MM.1S (cell line): ENCODE measurements around the gene EEF1E1.
A peak's percentile ranks its signal among the peaks of the same experiment; 100 is the strongest.

ENCODE experiments used
- DNase-seq: peaks from one replicate; pipeline ENCODE4 v3.0.0-alpha.2; 2015
- H2AFZ ChIP-seq: fragments of 300-600 bp; sonication (generic); 2 replicates; pipeline ENCODE4 v1.6.0; 2016; ENCODE audit warnings: antibody characterized with exemption, low read length
- H3F3A ChIP-seq: fragments of 300-600 bp; sonication (generic); 2 replicates; pipeline ENCODE4 v1.6.1; 2016; ENCODE audit warnings: mild to moderate bottlenecking, antibody characterized with exemption, low read length, moderate library complexity, mixed read lengths; ENCODE audit not compliant: insufficient read depth
- H3K27ac ChIP-seq: fragments of 300-600 bp; sonication (generic); 2 replicates; pipeline ENCODE4 v1.5.1; 2016; ENCODE audit warnings: mild to moderate bottlenecking, low read length
- H3K27me3 ChIP-seq: fragments of 300-600 bp; sonication (generic); replicated peaks from 2 replicates; pipeline ENCODE4 v1.6.0; 2016; ENCODE audit warnings: low read length; ENCODE audit not compliant: insufficient read depth
- H3K36me3 ChIP-seq: fragments of 300-600 bp; sonication (generic); replicated peaks from 2 replicates; pipeline ENCODE4 v1.6.1; 2016; ENCODE audit warnings: mild to moderate bottlenecking, low read length, mixed read lengths; ENCODE audit not compliant: insufficient read depth
- H3K4me1 ChIP-seq: fragments of 300-600 bp; sonication (generic); 2 replicates; pipeline ENCODE4 v1.6.1; 2016; ENCODE audit warnings: low read length, mixed read lengths
- H3K4me2 ChIP-seq: fragments of 300-600 bp; sonication (generic); 2 replicates; pipeline ENCODE4 v1.6.0; 2016; ENCODE audit warnings: low read depth, low read length
- H3K4me3 ChIP-seq: fragments of 300-600 bp; sonication (generic); 2 replicates; pipeline ENCODE4 v1.5.1; 2016; ENCODE audit warnings: low read length, mixed read lengths
- H3K79me2 ChIP-seq: fragments of 300-600 bp; sonication (generic); 2 replicates; pipeline ENCODE4 v1.6.1; 2016; ENCODE audit warnings: mixed run types, low read length, mixed read lengths
- H3K9ac ChIP-seq: fragments of 300-600 bp; sonication (generic); 2 replicates; pipeline ENCODE4 v1.6.1; 2016; ENCODE audit warnings: low read length, mixed read lengths
- H3K9me2 ChIP-seq: fragments of 300-600 bp; sonication (generic); replicated peaks from 2 replicates; pipeline ENCODE4 v1.6.1; 2016; ENCODE audit warnings: mild to moderate bottlenecking, low read length, mixed read lengths; ENCODE audit not compliant: insufficient read depth
- H3K9me3 ChIP-seq: fragments of 300-600 bp; sonication (generic); replicated peaks from 2 replicates; pipeline ENCODE4 v1.6.1; 2016; ENCODE audit warnings: mild to moderate bottlenecking, low read length, mixed read lengths; ENCODE audit not compliant: insufficient read depth
- H4K20me1 ChIP-seq: fragments of 300-600 bp; sonication (generic); 2 replicates; pipeline ENCODE4 v1.6.1; 2016; ENCODE audit warnings: mild to moderate bottlenecking, low read length, moderate library complexity, mixed read lengths; ENCODE audit not compliant: insufficient read depth
- EZH2 ChIP-seq: fragments of 300-600 bp; sonication (generic); optimal IDR thresholded peaks from 2 replicates; pipeline ENCODE3; 2017; ENCODE audit warnings: low read depth, mild to moderate bottlenecking, antibody characterized with exemption, low read length, mixed read lengths
- EZH2phosphoT487 ChIP-seq: fragments of 300-600 bp; sonication (generic); IDR thresholded peaks from 2 replicates; pipeline ENCODE4 v1.6.1; 2018; ENCODE audit warnings: antibody characterized with exemption, low read length
- TF ChIP-seq, protein P1 (sequence below): fragments of 300-600 bp; sonication (generic); IDR thresholded peaks from 2 replicates; pipeline ENCODE4 v1.5.1; 2016; ENCODE audit warnings: antibody characterized with exemption, low read length, mixed read lengths

EEF1E1 gene

DNA sequence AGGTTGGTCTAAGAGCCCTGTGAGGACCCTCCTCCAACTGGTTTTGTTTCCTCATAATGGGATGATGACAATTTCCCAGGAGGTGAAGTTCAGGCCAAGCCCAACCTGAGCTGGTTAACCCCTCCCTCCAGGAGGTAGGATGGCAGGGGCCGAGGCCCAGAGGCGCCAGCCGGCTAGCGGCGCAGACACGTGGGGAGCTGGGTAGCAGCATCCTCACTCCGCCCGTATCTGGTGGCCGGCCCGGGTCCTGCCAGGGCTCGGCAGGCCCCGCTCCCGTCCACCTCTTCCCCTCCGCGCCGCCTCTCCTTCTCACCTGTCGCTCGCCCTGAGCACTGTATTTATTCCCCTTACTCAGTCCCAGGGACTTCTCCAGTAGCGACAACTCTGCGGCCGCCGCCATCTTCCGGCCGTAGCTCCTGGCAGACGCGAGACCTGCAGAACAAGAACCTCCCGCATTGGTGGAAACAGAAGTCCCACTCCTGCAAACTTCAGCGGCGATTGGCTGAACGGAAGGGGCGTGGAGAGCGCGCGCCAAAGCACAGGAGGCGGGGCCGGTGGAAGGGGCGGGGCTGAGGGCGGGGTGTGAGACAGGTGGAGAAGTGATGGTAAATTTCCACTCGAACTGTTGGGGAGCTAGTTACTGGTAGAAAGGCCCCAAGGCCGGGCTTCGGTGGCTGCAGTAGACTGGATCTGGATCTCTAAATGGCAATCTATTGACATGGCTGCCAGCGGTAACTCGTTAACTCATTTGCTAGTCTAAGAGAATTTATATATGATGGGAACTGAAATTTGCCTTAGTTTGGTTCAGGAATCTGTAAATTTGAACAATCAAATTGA, at the start of gene EEF1E1:
EEF1E1 (minus strand) TSS at position 427 of the 837 bp plus-strand sequence; CDS start at position 400, 27 bp downstream.
- H3K9me3 ChIP-seq: no peaks in the 10 kb centered on the region
- H3K36me3 ChIP-seq: 0 out of 2 replicates have a peak, but pooled peaks cover 1% of the 10 kb centered on the region
- peaks cover 5% of the 10 kb centered on the region; the same call in 1 of the 2 replicates for H3K4me1 ChIP-seq
- TF ChIP-seq EZH2phosphoT487: no peak
- H3K9me2 ChIP-seq: no peaks in the 10 kb centered on the region
- no peaks in the 10 kb centered on the region for H3K27me3 ChIP-seq
- H3K27ac ChIP-seq: peak within 1 kb of the TSS; percentile 49; the same call in 1 of the 2 replicates
- peak; percentile 96 for DNase-seq
- peak within 1 kb of the TSS; percentile 85 for H3K4me3 ChIP-seq
- peak within 1 kb of the TSS; percentile 90 for H3K4me2 ChIP-seq
- H2AFZ ChIP-seq: peak within 1 kb of the TSS; percentile 71
- H3K79me2 ChIP-seq: peaks cover 48% of the 10 kb centered on the region
- no peaks in the 10 kb centered on the region for H4K20me1 ChIP-seq
- H3K9ac ChIP-seq: peak within 1 kb of the TSS; percentile 77
- H3F3A ChIP-seq: peaks cover 8% of the 10 kb centered on the region; the same call in 1 of the 2 replicates

DNA sequence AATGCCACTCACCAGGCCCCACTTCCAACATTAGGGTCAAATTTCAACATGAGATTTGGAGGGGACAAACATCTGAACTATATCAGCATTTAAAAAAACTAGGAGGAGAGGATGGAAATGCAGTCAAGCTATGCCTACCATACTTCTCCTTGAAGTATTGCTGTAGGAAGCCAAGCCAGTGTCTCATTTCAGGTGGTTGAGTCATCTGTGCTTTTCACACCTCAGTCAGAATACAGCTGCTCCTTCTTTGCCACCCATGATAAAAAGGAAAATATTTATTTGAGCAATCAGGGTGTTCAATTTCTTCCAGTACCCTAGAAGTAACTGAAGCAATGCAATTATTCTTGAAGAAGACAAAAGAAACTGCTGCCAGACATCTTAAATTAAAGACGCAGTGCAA, 47.0 kb upstream of the EEF1E1 start:
- Histone ChIP-seq H3K9me3 (no peaks in the 10 kb centered on the region), H4K20me1 (no peaks in the 10 kb centered on the region), H3K79me2 (no peaks in the 10 kb centered on the region), H3K27ac (no peak overlapping the region), H3K4me3 (no peak overlapping the region), H2AFZ (no peak overlapping the region), H3K4me1 (no peaks in the 10 kb centered on the region), H3K9me2 (no peaks in the 10 kb centered on the region), H3F3A (no peaks in the 10 kb centered on the region), H3K36me3 (no peaks in the 10 kb centered on the region), H3K27me3 (no peaks in the 10 kb centered on the region), H3K4me2 (no peak overlapping the region), H3K9ac (no peak overlapping the region)
- DNase-seq: no peak
- TF ChIP-seq, protein P1, sequence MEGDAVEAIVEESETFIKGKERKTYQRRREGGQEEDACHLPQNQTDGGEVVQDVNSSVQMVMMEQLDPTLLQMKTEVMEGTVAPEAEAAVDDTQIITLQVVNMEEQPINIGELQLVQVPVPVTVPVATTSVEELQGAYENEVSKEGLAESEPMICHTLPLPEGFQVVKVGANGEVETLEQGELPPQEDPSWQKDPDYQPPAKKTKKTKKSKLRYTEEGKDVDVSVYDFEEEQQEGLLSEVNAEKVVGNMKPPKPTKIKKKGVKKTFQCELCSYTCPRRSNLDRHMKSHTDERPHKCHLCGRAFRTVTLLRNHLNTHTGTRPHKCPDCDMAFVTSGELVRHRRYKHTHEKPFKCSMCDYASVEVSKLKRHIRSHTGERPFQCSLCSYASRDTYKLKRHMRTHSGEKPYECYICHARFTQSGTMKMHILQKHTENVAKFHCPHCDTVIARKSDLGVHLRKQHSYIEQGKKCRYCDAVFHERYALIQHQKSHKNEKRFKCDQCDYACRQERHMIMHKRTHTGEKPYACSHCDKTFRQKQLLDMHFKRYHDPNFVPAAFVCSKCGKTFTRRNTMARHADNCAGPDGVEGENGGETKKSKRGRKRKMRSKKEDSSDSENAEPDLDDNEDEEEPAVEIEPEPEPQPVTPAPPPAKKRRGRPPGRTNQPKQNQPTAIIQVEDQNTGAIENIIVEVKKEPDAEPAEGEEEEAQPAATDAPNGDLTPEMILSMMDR: no peak
- no peak for TF ChIP-seq EZH2
- TF ChIP-seq EZH2phosphoT487: no peak

DNA sequence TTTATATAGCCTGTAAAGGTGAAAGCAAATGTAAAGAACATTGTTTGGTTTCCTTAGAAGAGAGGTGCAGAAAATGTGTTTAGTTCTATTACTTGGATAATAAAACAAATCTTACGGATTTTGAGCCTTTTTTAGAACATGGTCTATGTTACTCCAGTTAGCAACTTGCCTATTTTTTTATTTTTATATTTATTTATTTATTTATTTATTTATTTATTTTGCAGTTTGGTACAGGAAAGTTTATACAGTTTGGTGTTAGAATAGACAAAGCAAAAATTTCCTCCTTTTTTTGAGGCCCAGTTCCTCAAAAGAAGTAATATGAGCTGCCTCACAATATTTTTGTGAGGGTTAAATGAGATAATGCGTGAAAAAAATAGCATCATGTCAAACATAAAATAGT, 41.6 kb upstream of the EEF1E1 start:
- H3F3A ChIP-seq: no peaks in the 10 kb centered on the region
- H3K27ac ChIP-seq: no peak overlapping the region
- H3K4me1 ChIP-seq: no peaks in the 10 kb centered on the region
- DNase-seq: no peak
- no peaks in the 10 kb centered on the region for H3K9me2 ChIP-seq
- no peaks in the 10 kb centered on the region for H3K79me2 ChIP-seq
- H3K4me2 ChIP-seq: no peak overlapping the region
- H3K4me3 ChIP-seq: no peak overlapping the region
- H3K9me3 ChIP-seq: no peaks in the 10 kb centered on the region
- no peaks in the 10 kb centered on the region for H3K27me3 ChIP-seq
- no peak overlapping the region for H3K9ac ChIP-seq
- H2AFZ ChIP-seq: no peak overlapping the region
- H4K20me1 ChIP-seq: no peaks in the 10 kb centered on the region
- TF ChIP-seq, protein P1: no peak
- TF ChIP-seq EZH2 (no peak), EZH2phosphoT487 (no peak)
- H3K36me3 ChIP-seq: no peaks in the 10 kb centered on the region

GRCh38 chr6:8139451-8139850, 37.1 kb upstream of the EEF1E1 start:
- no peak for TF ChIP-seq EZH2phosphoT487
- TF ChIP-seq, protein P1: no peak
- TF ChIP-seq EZH2: no peak
- Histone ChIP-seq H3K27me3 (no peaks in the 10 kb centered on the region), H3K27ac (no peak overlapping the region), H3K4me3 (no peak overlapping the region), H2AFZ (no peak overlapping the region), H3K9ac (no peak overlapping the region), H3K9me2 (no peaks in the 10 kb centered on the region), H3K4me2 (no peak overlapping the region), H3K36me3 (no peaks in the 10 kb centered on the region), H3K79me2 (no peaks in the 10 kb centered on the region), H3F3A (no peaks in the 10 kb centered on the region), H4K20me1 (no peaks in the 10 kb centered on the region), H3K4me1 (no peaks in the 10 kb centered on the region), H3K9me3 (no peaks in the 10 kb centered on the region)
- DNase-seq: no peak
